ENCODE measurements around the gene CFAP251.
"Not testable (repeated sequence)": the region's sequence is repeated elsewhere in the genome, so short reads cannot be mapped to it uniquely, and the experiment has no call there.

CFAP251 gene

GRCh38 chr12:121974026-121974985 lies 55.9 kb downstream of the CFAP251 start:
- no peak for DNase-seq (ENCODE audit: low read depth, low spot score)

- DNase-seq (ENCODE audit: low read depth, low spot score): no peak
Observed at GRCh38 chr12:121975021-121975420, 56.6 kb downstream of the CFAP251 start.

GRCh38 chr12:121976950-121977349 lies 58.6 kb downstream of the CFAP251 start:
- no peak for DNase-seq (ENCODE audit: low read depth, low spot score)

GRCh38 chr12:121980191-121980891 lies 61.9 kb downstream of the CFAP251 start:
- DNase-seq (ENCODE audit: low read depth, low spot score): no peak

- DNase-seq (ENCODE audit: low read depth, low spot score): no peak
Observed at GRCh38 chr12:121980892-121981272, 62.5 kb downstream of the CFAP251 start.

GRCh38 chr12:121981456-121981855 lies 63.1 kb downstream of the CFAP251 start:
- DNase-seq (ENCODE audit: low read depth, low spot score): no peak

- no peak for DNase-seq (ENCODE audit: low read depth, low spot score)
Observed at GRCh38 chr12:121982950-121983349, 64.6 kb downstream of the CFAP251 start.

GRCh38 chr12:121983536-121984210 lies 65.3 kb downstream of the CFAP251 start:
- DNase-seq (ENCODE audit: low read depth, low spot score): no peak

- DNase-seq (ENCODE audit: low read depth, low spot score): no peak
Observed at GRCh38 chr12:121986489-121987245, 68.3 kb downstream of the CFAP251 start.

- DNase-seq (ENCODE audit: low read depth, low spot score): not testable (repeated sequence)
Observed at GRCh38 chr12:121988519-121988918, 70.1 kb downstream of the CFAP251 start.

- DNase-seq (ENCODE audit: low read depth, low spot score): no peak
Observed at GRCh38 chr12:121989276-121990113, 71.1 kb downstream of the CFAP251 start.

- no peak for DNase-seq (ENCODE audit: low read depth, low spot score)
Observed at GRCh38 chr12:121990114-121990647, 71.8 kb downstream of the CFAP251 start.

- no peak for DNase-seq (ENCODE audit: low read depth, low spot score)
Observed at GRCh38 chr12:121990692-121991603, 72.6 kb downstream of the CFAP251 start.

GRCh38 chr12:121992059-121992879 lies 73.9 kb downstream of the CFAP251 start:
- DNase-seq (ENCODE audit: low read depth, low spot score): peak; percentile 27

- no peak for DNase-seq (ENCODE audit: low read depth, low spot score)
Observed at GRCh38 chr12:121996050-121996944, 77.9 kb downstream of the CFAP251 start.

- DNase-seq (ENCODE audit: low read depth, low spot score): no peak
Observed at GRCh38 chr12:121996945-121997612, 78.7 kb downstream of the CFAP251 start.

Measured in activated naive CD8-positive, alpha-beta T cell treated with anti-CD3 and anti-CD28 coated beads, Interleukin-2, amount 50 U/mL, for 16 hours (primary cell).